K562 (cell line): Measurements from ENCODE around the gene ATRN. TPM values are rescaled to one million over a fixed set of nuclear protein-coding genes. Genes with fewer than 3 reads are reported as not detected.
"Not testable (repeated sequence)": the region's sequence is repeated elsewhere in the genome, so short reads cannot be mapped to it uniquely, and the experiment has no call there.

Experiments used
- ATAC-seq: fragments of 200-7000 bp; cut with Tn5 transposase; 3 replicates; pipeline ENCODE4 v1.9.1; 2020; ENCODE audit warnings: moderate library complexity
- BruUV-seq: library from RNA; stranded (reverse); fragments of 400-500 nt; replicated peaks from 2 replicates; lab custom pipeline; 2021; lab: Mats Ljungman, UMichigan
- CTCF ChIA-PET: fragments of 300-600 bp; formaldehyde crosslinking; extraction: SDS; loops from one replicate; lab custom pipeline; 2021; ENCODE audit warnings: low intra/inter-chr PET ratio; lab: Yijun Ruan, JAX
- POLR2A ChIA-PET: fragments of 300-600, 350-650 bp; sonication (Branson Sonifier 250); formaldehyde crosslinking; extraction: SDS; loops from one replicate; lab custom pipeline; 2021; ENCODE audit warnings: antibody characterized with exemption, inconsistent platforms; lab: Yijun Ruan, JAX
- DNase-seq, 4 experiments: peaks; one replicate each; pipeline versions ENCODE4 v3.0.0 to v3.0.0-alpha.2; 2011 to 2018; ENCODE audit warnings: low spot score in 3 of 4, mixed read lengths in 3 of 4; ENCODE audit errors: extremely low read depth in 1 of 4
- FAIRE-seq: peaks from 2 replicates; lab custom pipeline; 2011; peaks lifted over from hg19 to GRCh38; lab: Jason Lieb, UNC
- H2AFZ ChIP-seq: 2 replicates; pipeline ENCODE4 v1.6.0; 2011; ENCODE audit warnings: low read depth, low read length, control low read depth, inconsistent platforms
- H3K27ac ChIP-seq: fragments of 200-600 bp; 3 replicates; pipeline ENCODE4 v1.8.0; 2011; ENCODE audit warnings: low read depth, mild to moderate bottlenecking, control low read depth, inconsistent platforms, low read length, moderate library complexity, mixed read lengths; ENCODE audit errors: extremely low read depth
- H3K27me3 ChIP-seq, 2 experiments: fragments of 300-600 bp in 1 of 2; 2 replicates in 1 of 2; 3 replicates in 1 of 2; pipeline versions ENCODE4 v1.6.0 to v1.8.0; 2011; ENCODE audit warnings: inconsistent platforms in 2 of 2, low read length in 2 of 2, mild to moderate bottlenecking in 1 of 2, mixed read lengths in 1 of 2, moderate library complexity in 1 of 2; ENCODE audit not compliant: control insufficient read depth in 2 of 2, insufficient read depth in 2 of 2
- H3K36me3 ChIP-seq: fragments of 300-600 bp; 3 replicates; pipeline ENCODE4 v1.8.0; 2011; ENCODE audit warnings: mild to moderate bottlenecking, low read length, inconsistent platforms; ENCODE audit not compliant: control insufficient read depth, insufficient read depth
- H3K4me1 ChIP-seq, 2 experiments: fragments of 200-600 bp in 1 of 2; replicated peaks in 1 of 2; 2 replicates in 1 of 2; 3 replicates in 1 of 2; pipeline versions ENCODE4 v1.5.1 to v1.8.0; 2011; ENCODE audit warnings: inconsistent platforms in 2 of 2, low read length in 2 of 2, mild to moderate bottlenecking in 1 of 2, mixed read lengths in 1 of 2, moderate library complexity in 1 of 2; ENCODE audit not compliant: control insufficient read depth in 2 of 2, insufficient read depth in 2 of 2
- H3K4me2 ChIP-seq: 2 replicates; pipeline ENCODE4 v1.6.1; 2011; ENCODE audit warnings: low read length, control low read depth, inconsistent platforms, mixed read lengths; ENCODE audit not compliant: insufficient read depth
- H3K4me3 ChIP-seq: fragments of 200-600 bp; sonication (generic), shearing (Covaris generic); 2 replicates; pipeline ENCODE4 v1.5.1; 2016; ENCODE audit warnings: control low read depth, inconsistent platforms
- H3K79me2 ChIP-seq: fragments of 200-600 bp; 3 replicates; pipeline ENCODE4 v1.8.0; 2011; ENCODE audit warnings: low read length, inconsistent platforms; ENCODE audit not compliant: control insufficient read depth, insufficient read depth
- H3K9ac ChIP-seq, 2 experiments: 2 replicates each; pipeline versions ENCODE4 v1.6.0 to v1.6.1; 2011; ENCODE audit warnings: low read depth in 2 of 2, low read length in 2 of 2, control low read depth in 1 of 2, inconsistent platforms in 1 of 2, mild to moderate bottlenecking in 1 of 2, mixed read lengths in 1 of 2; ENCODE audit not compliant: insufficient read depth in 1 of 2
- H3K9me1 ChIP-seq: one replicate; pipeline ENCODE4 v1.6.0; 2011; ENCODE audit warnings: inconsistent platforms, mild to moderate bottlenecking, low read length, moderate library complexity; ENCODE audit not compliant: control insufficient read depth, insufficient read depth
- H3K9me3 ChIP-seq: replicated peaks from 2 replicates; pipeline ENCODE4 v1.5.1; 2011; ENCODE audit warnings: low read depth, low read length, inconsistent platforms; ENCODE audit not compliant: control insufficient read depth, insufficient read depth
- H4K20me1 ChIP-seq: replicated peaks from 2 replicates; pipeline ENCODE4 v1.6.1; 2011; ENCODE audit warnings: low read length, inconsistent platforms, mixed read lengths; ENCODE audit not compliant: control insufficient read depth, insufficient read depth
- GATA2 ChIP-seq: sonication (generic); formaldehyde crosslinking; IDR thresholded peaks from 2 replicates; pipeline ENCODE4 v1.4.0; 2020; ENCODE audit warnings: mild to moderate bottlenecking, missing genetic modification reagents
- NCOA1 ChIP-seq: fragments of 450-650 bp; IDR thresholded peaks from 2 replicates; pipeline ENCODE4 v1.6.1; 2016; ENCODE audit warnings: low read depth
- RBM25 ChIP-seq: fragments of 200-400 bp; formaldehyde crosslinking; IDR thresholded peaks from 2 replicates; pipeline ENCODE4 v1.6.1; 2018; ENCODE audit warnings: low read length, low read depth, moderate library complexity; ENCODE audit not compliant: severe bottlenecking
- SETDB1 ChIP-seq: IDR thresholded peaks from one replicate; pipeline ENCODE4 v1.6.1; 2012; ENCODE audit warnings: low read length, control low read depth, inconsistent platforms
- SREBF2 ChIP-seq: sonication (generic); formaldehyde crosslinking; IDR thresholded peaks from 2 replicates; pipeline ENCODE4 v1.4.0; 2020; ENCODE audit warnings: mild to moderate bottlenecking, missing genetic modification reagents
- ZBTB8A ChIP-seq: fragments of 450-650 bp; IDR thresholded peaks from 2 replicates; pipeline ENCODE4 v1.6.1; 2018; ENCODE audit warnings: mild to moderate bottlenecking, moderate library complexity; ENCODE audit not compliant: partially characterized antibody
- ZNF121 ChIP-seq: sonication (generic); formaldehyde crosslinking; conservative IDR thresholded peaks from 2 replicates; pipeline ENCODE4 v1.8.0; 2022; ENCODE audit warnings: missing genetic modification reagents
- ZNF124 ChIP-seq: sonication (generic); formaldehyde crosslinking; IDR thresholded peaks from 2 replicates; pipeline ENCODE4 v1.8.1; 2022; ENCODE audit warnings: missing genetic modification reagents
- ZNF197 ChIP-seq: fragments of 200-800 bp; sonication (Bioruptor generic); IDR thresholded peaks from 2 replicates; pipeline ENCODE4 v1.6.1; 2016; ENCODE audit warnings: low read depth, missing genetic modification characterization, missing compliant biosample characterization
- ZNF507 ChIP-seq: conservative IDR thresholded peaks from 2 replicates; pipeline ENCODE4 v1.6.1; 2017; ENCODE audit warnings: missing genetic modification characterization, missing compliant biosample characterization
- ZNF668 ChIP-seq: fragments of 250-450 bp; sonication (Bioruptor Pico); IDR thresholded peaks from 2 replicates; pipeline ENCODE4 v1.8.0; 2022; ENCODE audit warnings: mild to moderate bottlenecking, inconsistent platforms
- WGBS: fragments of 100-300 bp; shearing (Covaris generic); methylation state at CpG from one replicate; pipeline ENCODE4 v1.1.6; 2016; ENCODE audit warnings: low coverage, mixed read lengths; ENCODE audit not compliant: insufficient coverage; ENCODE audit errors: missing lambda C conversion rate; 5-methylcytosine and 5-hydroxymethylcytosine counted together
- in situ Hi-C: fragments of 300-500 bp; cut with MboI; formaldehyde crosslinking; loops from 4 replicates; pipeline ENCODE4 v1.15.0; 2018; ENCODE audit warnings: inconsistent platforms, mixed read lengths
- intact Hi-C: fragments of 100-400 bp; cut with micrococcal nuclease; formaldehyde crosslinking; loops from 2 replicates; pipeline ENCODE4 v1.14.2; 2022
- polyA plus RNA-seq, 8 experiments: library from polyadenylated mRNA; depleted of rRNA in 4 of 8; stranded (reverse) in 5 of 8; unstranded in 3 of 8; fragments of >200 nt; fragmentation: Nextera tagmentation in 2 of 8; fragmentation: Illumina TruSeq in 1 of 8; extraction: Ambion mirVana in 2 of 8; extraction: Trizol in 1 of 8; gene quantifications; 2 replicates each; pipeline versions ENCODE4 v1.2.1 to v1.2.3, GENCODE V29; 2011 to 2014; ENCODE audit warnings: inconsistent platforms in 1 of 8, missing spikeins in 1 of 8
- total RNA-seq, 7 experiments: library from RNA; depleted of rRNA in 6 of 7; stranded (reverse); fragments of >200 nt in 6 of 7; fragmentation: Illumina TruSeq in 2 of 7; extraction: Trizol in 2 of 7; gene quantifications; 2 replicates each; pipeline versions ENCODE4 v1.2.1 to v1.2.3, GENCODE V29; 2011 to 2021; ENCODE audit warnings: low replicate concordance in 1 of 7
- TF ChIP-seq, protein P1 (sequence below): sonication (generic); formaldehyde crosslinking; IDR thresholded peaks from 2 replicates; pipeline ENCODE4 v1.8.1; 2023; ENCODE audit warnings: mild to moderate bottlenecking, missing genetic modification reagents
- TF ChIP-seq, protein P2 (sequence below): sonication (generic); formaldehyde crosslinking; IDR thresholded peaks from 2 replicates; pipeline ENCODE4 v1.8.0; 2022; ENCODE audit warnings: missing genetic modification reagents, mild to moderate bottlenecking, moderate library complexity, borderline replicate concordance

Gene ATRN
- total and polyA plus RNA-seq, 9 of the 15 experiments (the other 6 are each of a cell fraction or from before 2014, with no cell fraction given), result 0.69 to 16.5 (median 7.6) TPM

DNA sequence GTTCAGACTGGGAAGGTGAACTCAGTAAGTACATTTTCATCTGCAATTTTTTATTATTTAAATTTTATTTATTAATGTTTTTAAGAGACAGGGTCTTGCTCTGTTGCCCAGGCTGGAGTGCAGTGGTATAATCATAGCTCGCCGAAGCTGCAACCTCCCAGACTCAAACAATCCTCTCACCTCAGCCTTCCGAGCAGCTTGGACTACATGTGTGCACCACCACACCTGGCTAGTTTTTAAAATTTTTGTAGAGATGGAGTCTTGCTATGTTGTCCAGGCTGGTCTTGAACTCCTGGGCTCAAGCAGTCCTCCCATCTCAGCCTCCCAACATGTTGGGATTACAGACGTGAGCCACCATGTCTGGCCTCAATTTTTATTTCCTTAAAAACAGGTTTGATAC lies 44.1 kb upstream of the ATRN start:
- H3K9me1 ChIP-seq, H3K4me2 ChIP-seq, BruUV-seq, POLR2A ChIA-PET, in situ Hi-C loops, H3K79me2 ChIP-seq, CTCF ChIA-PET, DNase-seq, H4K20me1 ChIP-seq, ATAC-seq, intact Hi-C loops, H2AFZ ChIP-seq, H3K36me3 ChIP-seq, H3K27ac ChIP-seq, H3K9ac ChIP-seq, H3K27me3 ChIP-seq, H3K4me1 ChIP-seq, H3K4me3 ChIP-seq, FAIRE-seq, H3K9me3 ChIP-seq: not testable (repeated sequence)
- TF ChIP-seq ZNF121 (CRISPR knock-in tag) (peak; percentile 83), RBM25 (peak; percentile 32)
- WGBS, result 34% methylated on average over 4 of the region's 4 CpGs

DNA sequence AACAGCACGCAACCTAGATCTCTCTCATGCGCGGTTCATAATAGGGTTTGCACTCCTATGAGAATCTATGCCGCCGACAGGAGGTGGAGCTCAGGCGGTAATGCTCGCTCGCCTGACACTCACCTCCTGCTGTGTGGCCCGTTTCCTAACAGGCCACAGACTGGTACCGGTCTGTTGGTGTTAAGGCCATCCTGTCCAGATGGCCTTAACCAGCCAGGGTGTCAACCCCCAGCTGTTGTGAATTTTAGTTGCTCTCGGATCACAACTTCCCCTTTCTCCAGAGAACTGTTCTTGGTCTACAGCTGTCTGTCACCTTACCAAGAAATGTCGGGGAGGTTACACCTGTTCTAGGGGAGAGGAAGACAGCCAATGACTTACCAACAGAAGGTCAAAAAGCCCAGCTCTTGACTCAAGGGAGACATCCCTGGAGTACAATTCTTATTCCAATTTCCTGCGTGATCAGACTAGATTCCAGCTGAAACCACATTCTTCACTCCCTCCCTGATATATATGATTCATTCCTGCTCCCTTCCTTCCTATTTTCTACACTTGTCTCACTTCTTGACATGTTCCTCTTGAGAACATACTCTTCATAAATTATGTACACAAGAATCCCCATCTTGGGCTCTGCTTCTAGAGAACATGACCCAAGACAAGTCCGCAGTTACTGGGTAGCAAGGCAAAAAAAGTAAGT lies 40.3 kb upstream of the ATRN start:
- WGBS, result 33% methylated on average over 12 of the region's 14 CpGs
- TF ChIP-seq, protein P1, sequence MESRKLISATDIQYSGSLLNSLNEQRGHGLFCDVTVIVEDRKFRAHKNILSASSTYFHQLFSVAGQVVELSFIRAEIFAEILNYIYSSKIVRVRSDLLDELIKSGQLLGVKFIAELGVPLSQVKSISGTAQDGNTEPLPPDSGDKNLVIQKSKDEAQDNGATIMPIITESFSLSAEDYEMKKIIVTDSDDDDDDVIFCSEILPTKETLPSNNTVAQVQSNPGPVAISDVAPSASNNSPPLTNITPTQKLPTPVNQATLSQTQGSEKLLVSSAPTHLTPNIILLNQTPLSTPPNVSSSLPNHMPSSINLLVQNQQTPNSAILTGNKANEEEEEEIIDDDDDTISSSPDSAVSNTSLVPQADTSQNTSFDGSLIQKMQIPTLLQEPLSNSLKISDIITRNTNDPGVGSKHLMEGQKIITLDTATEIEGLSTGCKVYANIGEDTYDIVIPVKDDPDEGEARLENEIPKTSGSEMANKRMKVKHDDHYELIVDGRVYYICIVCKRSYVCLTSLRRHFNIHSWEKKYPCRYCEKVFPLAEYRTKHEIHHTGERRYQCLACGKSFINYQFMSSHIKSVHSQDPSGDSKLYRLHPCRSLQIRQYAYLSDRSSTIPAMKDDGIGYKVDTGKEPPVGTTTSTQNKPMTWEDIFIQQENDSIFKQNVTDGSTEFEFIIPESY (CRISPR knock-in tag), result peak; percentile 83
- TF ChIP-seq SREBF2 (no peak), ZNF507 (tag) (no peak), NCOA1 (no peak), ZNF197 (no peak), ZNF121 (CRISPR knock-in tag) (no peak), ZBTB8A (no peak), ZNF124 (CRISPR knock-in tag) (no peak), ZNF668 (no peak), GATA2 (no peak), SETDB1 (no peak)
- TF ChIP-seq, protein P2, sequence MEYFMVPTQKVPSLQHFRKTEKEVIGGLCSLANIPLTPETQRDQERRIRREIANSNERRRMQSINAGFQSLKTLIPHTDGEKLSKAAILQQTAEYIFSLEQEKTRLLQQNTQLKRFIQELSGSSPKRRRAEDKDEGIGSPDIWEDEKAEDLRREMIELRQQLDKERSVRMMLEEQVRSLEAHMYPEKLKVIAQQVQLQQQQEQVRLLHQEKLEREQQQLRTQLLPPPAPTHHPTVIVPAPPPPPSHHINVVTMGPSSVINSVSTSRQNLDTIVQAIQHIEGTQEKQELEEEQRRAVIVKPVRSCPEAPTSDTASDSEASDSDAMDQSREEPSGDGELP (CRISPR knock-in tag), result peak; percentile 36; the same call in 1 of the 2 replicates

More for the DNA sequence above, 40.3 kb upstream of the ATRN start:
- ChIA-PET CTCF (no interaction called here), POLR2A (interaction anchor here (0.6 to 1.1 kb wide), 3 partner anchors 11 to 203 kb away, joined by 3 to 5 read pairs (median 4); no protein-coding TSS in a partner anchor)
- in situ Hi-C loops (no loop called here), intact Hi-C loops (no loop called here)
- H3K4me3 ChIP-seq, result no peak overlapping the region
- no peaks in the 10 kb centered on the region; a peak in 1 of 5 replicates for H3K4me1 ChIP-seq
- FAIRE-seq (peak; percentile 11), DNase-seq (no peak), ATAC-seq (no peak; the same call in 2 of the 3 replicates)
- H3K9me3 ChIP-seq, result no peaks in the 10 kb centered on the region
- no peaks in the 10 kb centered on the region for H4K20me1 ChIP-seq
- H3K79me2 ChIP-seq, result no peaks in the 10 kb centered on the region
- no peaks in the 10 kb centered on the region for H3K27me3 ChIP-seq
- no peak overlapping the region for H3K27ac ChIP-seq
- H3K36me3 ChIP-seq, result no peaks in the 10 kb centered on the region
- no TSS peak for BruUV-seq
- peak overlapping the region; percentile 12; the same call in 1 of the 2 replicates for H2AFZ ChIP-seq
- H3K4me2 ChIP-seq, result no peak overlapping the region
- H3K9me1 ChIP-seq, result no peaks in the 10 kb centered on the region
- H3K9ac ChIP-seq, result no peak overlapping the region
